Measurements from ENCODE around the gene ITGB1BP2. TPM values are rescaled to one million over a fixed set of nuclear protein-coding genes. Genes with fewer than 3 reads are reported as not detected.

The ITGB1BP2 gene
- total RNA-seq, 1 experiment from 2014 or later: 3.5 TPM

GRCh38 chrX:71256051-71256450, 45.5 kb upstream of the ITGB1BP2 start (continued):
- no peak for TF ChIP-seq ATF3 (IDR thresholded peaks at IDR 0.05)
- TF ChIP-seq EGR1 (IDR thresholded peaks at IDR 0.05; ENCODE audit: low read depth): no peak
- TF ChIP-seq ZFX (IDR thresholded peaks at IDR 0.05): no peak
- no peak for TF ChIP-seq POLR2A (IDR thresholded peaks at IDR 0.05; ENCODE audit: borderline replicate concordance, extremely low read depth, insufficient read depth, insufficient read length)
- TF ChIP-seq SP1 (IDR thresholded peaks at IDR 0.05; ENCODE audit: low read depth): no peak
- TF ChIP-seq SIN3A (IDR thresholded peaks at IDR 0.05; ENCODE audit: low read depth): no peak
- no peak for TF ChIP-seq YY1 (IDR thresholded peaks at IDR 0.05; ENCODE audit: extremely low read depth, insufficient replicate concordance, low read depth, low read length)
- no peak for TF ChIP-seq RAD21 (IDR thresholded peaks at IDR 0.05; ENCODE audit: low read depth)
- TF ChIP-seq REST (IDR thresholded peaks at IDR 0.05; ENCODE audit: low read depth): no peak

- no peaks in the 10 kb centered on the region for H3K36me3 ChIP-seq (ENCODE audit: control insufficient read depth in 1 of 2, insufficient read depth in 2 of 2, low read length in 2 of 2)
- H3K79me2 ChIP-seq (ENCODE audit: insufficient read depth, low read length): no peaks in the 10 kb centered on the region
- no peak overlapping the region for H3K4me2 ChIP-seq (ENCODE audit: low read length)
- H4K20me1 ChIP-seq (ENCODE audit: insufficient read depth): no peaks in the 10 kb centered on the region
- DNase-seq (ENCODE audit: low read depth, low spot score) (no peak), ATAC-seq (no peak)
- H2AFZ ChIP-seq (ENCODE audit: low read depth, low read length, poor library complexity, severe bottlenecking): no peak overlapping the region
- ChIA-PET CTCF (no interaction called here), RAD21 (ENCODE audit: low non-redundant PET in 1 of 2, low total read pairs in 2 of 2, uncharacterized antibody in 2 of 2, unreplicated experiment in 2 of 2) (no interaction called here), POLR2A (no interaction called here)
- no peaks in the 10 kb centered on the region for H3K9me3 ChIP-seq (ENCODE audit: control insufficient read depth in 1 of 2, insufficient read depth in 1 of 2, low read depth in 1 of 2, low read length in 2 of 2)
- no peak overlapping the region for H3K4me3 ChIP-seq (replicated peaks in 1 of 2; ENCODE audit: low read depth in 1 of 2, low read length in 2 of 2)
- H3K9me2 ChIP-seq (ENCODE audit: insufficient read depth): no peaks in the 10 kb centered on the region
- H3K4me1 ChIP-seq (ENCODE audit: control insufficient read depth in 1 of 2, insufficient read depth in 2 of 2, low read length in 2 of 2): peaks cover 13 to 19% of the 10 kb centered on the region in 2 experiments
- H3K27ac ChIP-seq (ENCODE audit: low read depth, low read length): no peak overlapping the region
- no peak overlapping the region for H3K9ac ChIP-seq (ENCODE audit: low read length)
- BruUV-seq (replicated peaks): no TSS peak
- no peaks in the 10 kb centered on the region for H3K27me3 ChIP-seq (ENCODE audit: insufficient read depth, low read length)
- intact Hi-C loops (cut with micrococcal nuclease): no loop called here
- TF ChIP-seq EGR1 (IDR thresholded peaks at IDR 0.05; ENCODE audit: low read depth) (no peak), MAX (IDR thresholded peaks at IDR 0.05) (no peak), CEBPB (IDR thresholded peaks at IDR 0.05; ENCODE audit: low read depth) (no peak), POLR2AphosphoS5 (IDR thresholded peaks at IDR 0.05; ENCODE audit: low read depth, low read length) (no peak), REST (IDR thresholded peaks at IDR 0.05; ENCODE audit: low read depth) (no peak), POLR2A (IDR thresholded peaks at IDR 0.05; ENCODE audit: borderline replicate concordance, extremely low read depth, insufficient read depth, insufficient read length) (no peak), ZFX (IDR thresholded peaks at IDR 0.05) (no peak), RAD21 (IDR thresholded peaks at IDR 0.05; ENCODE audit: low read depth) (no peak), ATF3 (IDR thresholded peaks at IDR 0.05) (no peak), TCF7L2 (IDR thresholded peaks at IDR 0.05; ENCODE audit: borderline replicate concordance, extremely low read depth, insufficient read depth, insufficient read length) (no peak), SP1 (IDR thresholded peaks at IDR 0.05; ENCODE audit: low read depth) (no peak), JUND (IDR thresholded peaks at IDR 0.05) (no peak), CTCF (IDR thresholded peaks at IDR 0.05 in 2 of 3, conservative IDR thresholded peaks at IDR 0.05 in 1 of 3; ENCODE audit: borderline replicate concordance in 1 of 3, insufficient read depth in 1 of 3, low read depth in 2 of 3, low read length in 2 of 3) (no peak)
Observed at GRCh38 chrX:71256856-71257255, 44.7 kb upstream of the ITGB1BP2 start.
